Fibroblast of skin of back (primary cell): Measurements from ENCODE around the gene HEATR3. TPM values are rescaled to one million over a fixed set of nuclear protein-coding genes. Genes with fewer than 3 reads are reported as not detected.
A peak's percentile ranks its signal among the peaks of the same experiment; 100 is the strongest.

Experiments
- DNase-seq: peaks from one replicate; pipeline ENCODE4 v3.0.0-alpha.2; 2013
- polyA plus RNA-seq, 2 experiments: library from polyadenylated mRNA; unstranded; fragments of 120-200 nt; gene quantifications; one replicate each; pipeline ENCODE4 v1.2.1, GENCODE V29; 2013; ENCODE audit not compliant: insufficient read length in 2 of 2

Gene HEATR3, protein sequence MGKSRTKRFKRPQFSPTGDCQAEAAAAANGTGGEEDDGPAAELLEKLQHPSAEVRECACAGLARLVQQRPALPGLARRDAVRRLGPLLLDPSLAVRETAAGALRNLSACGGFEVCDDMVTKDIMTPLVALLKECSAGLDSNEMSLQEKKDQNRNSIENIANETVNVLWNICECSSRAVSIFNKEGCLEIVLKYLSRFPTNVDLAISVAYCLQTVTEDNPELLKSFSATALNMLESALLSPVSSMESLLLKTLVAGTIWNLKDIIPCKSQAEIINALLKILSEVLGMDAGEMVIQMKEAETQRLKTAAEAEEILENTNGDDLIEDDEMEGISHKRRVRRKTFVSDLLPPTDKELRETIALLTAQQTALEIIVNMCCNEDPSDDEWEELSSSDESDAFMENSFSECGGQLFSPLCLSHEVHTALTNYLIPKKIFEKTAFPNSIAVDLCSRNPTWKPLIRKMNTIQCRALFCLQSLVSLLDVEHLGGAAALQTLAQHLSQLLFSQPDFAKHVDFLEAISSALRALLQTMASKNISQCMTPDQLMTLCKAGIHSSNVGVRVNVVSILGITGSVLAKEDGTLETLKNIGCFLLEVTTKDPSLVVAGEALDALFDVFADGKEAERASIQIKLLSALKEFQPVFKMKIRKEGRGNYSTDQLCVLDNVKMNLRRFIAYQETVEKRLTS
- polyA plus RNA-seq (2013, experiment 1 of 2; ENCODE audit: insufficient read length), result 18.0 TPM
- polyA plus RNA-seq (2013, experiment 2 of 2; ENCODE audit: insufficient read length), result 10.8 TPM

DNA sequence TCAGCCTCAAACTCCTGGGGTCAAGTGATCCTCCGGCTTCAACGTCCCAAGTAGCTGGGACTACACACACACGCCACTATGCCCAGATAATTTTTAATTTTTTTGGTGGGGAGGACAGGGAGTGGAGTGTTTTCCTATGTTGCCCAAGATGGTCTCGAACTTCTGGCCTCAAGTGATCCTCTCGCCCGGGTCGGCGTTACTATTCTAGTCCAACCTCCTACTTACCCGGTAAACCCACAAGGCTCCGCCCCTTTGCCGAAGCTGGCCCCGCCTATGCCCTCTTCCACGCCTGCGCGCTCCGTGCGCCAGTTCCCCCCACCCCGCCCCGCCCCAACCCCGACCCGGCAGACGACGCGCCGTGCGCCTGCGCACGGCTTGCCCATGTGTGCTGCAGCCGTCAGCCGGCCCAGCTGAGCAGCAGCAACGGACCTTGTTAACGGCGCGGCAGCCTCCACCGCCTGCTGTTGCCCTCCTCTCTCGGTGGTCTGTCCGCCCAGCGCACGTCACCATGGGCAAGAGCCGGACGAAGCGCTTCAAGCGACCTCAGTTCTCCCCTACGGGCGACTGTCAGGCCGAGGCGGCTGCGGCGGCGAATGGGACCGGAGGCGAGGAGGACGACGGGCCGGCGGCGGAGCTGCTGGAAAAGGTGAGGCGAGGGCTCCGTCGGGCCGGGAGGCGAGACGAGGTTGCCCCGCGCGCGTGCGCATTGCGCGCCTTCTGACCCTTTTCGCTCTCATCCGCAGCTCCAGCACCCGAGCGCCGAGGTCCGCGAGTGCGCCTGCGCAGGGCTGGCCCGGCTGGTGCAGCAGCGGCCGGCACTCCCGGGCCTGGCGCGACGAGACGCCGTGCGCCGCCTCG is at the start of gene HEATR3:
HEATR3 (plus strand) TSS at position 347 of the 858 bp plus-strand sequence; CDS start at position 509, 162 bp downstream.
- peak; percentile 88 for DNase-seq

DNA sequence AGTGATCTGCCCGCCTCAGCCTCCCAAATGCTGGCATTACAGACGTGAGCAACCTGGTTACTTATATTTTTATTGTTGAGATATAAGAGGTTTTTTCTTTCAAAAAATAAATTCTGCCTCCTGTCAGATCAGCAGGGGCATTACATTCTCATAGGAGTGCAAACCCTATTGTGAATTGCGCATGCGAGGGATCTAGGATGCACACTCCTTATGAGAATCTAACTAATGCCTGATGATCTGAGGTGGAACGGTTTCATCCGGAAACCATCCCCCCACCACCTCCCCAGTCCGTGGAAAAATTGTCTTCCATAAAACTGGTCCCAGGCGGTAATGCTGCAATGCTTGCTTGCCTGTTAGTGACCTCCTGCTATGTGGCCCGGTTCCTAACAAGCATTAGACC is 48.2 kb upstream of the HEATR3 start:
- DNase-seq, result no peak

DNA sequence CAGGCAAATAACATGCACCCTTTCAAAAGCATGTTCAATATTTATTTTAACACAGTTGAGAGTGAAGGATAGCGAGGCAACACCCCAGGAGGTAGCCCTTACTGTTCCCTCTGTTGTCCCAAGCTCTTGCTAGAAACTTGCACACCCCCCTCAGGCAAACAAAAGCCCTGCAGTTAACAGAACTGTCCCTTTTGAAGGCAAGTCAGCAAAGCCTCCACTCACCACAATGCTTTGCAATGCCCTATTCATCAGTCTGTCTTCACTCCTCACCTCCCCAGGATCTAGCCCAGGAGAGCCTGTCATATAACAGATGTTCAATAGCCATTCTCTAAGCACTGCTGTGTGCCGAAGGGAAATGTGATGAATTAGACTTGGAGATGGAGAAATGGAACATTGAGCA is 44.2 kb upstream of the HEATR3 start:
- peak; percentile 8 for DNase-seq

DNA sequence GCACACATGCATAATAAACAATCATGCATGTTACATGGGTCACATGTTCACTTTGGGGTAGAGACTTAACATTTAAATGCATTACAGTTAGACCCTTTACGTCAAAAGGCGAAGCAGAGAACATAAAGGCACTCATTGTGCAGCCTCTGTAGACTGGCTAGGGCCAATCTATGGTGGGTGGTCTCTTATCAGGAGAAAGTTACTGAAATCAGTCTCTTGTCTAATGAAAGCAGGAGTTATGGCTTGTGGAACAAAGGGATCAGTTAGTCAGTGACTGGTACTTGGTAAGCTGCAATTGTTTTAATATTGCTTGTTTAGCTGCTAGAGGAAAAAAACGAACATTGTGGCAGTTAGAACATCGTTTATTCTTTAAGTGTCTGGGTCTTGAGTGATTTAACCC is 42.1 kb upstream of the HEATR3 start:
- DNase-seq, result no peak

DNA sequence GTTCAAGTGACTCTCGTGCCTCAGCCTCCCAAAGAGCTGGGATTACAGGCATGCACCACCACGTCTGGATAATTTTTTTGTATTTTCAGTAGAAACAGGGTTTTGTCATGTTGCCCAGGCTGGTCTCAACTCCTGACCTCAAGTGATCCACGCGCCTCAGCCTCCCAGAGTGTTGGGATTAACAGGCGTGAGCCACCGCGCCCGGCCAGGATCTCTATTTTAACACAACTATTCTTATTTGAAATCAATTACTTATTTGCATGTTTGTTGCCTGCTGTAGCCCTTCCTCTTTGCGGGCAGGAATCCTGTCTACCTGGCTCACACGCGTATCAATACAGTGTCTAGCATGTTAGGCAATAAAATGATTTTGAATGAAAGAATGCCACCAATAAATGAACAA is 41.6 kb upstream of the HEATR3 start:
- DNase-seq, result no peak

DNA sequence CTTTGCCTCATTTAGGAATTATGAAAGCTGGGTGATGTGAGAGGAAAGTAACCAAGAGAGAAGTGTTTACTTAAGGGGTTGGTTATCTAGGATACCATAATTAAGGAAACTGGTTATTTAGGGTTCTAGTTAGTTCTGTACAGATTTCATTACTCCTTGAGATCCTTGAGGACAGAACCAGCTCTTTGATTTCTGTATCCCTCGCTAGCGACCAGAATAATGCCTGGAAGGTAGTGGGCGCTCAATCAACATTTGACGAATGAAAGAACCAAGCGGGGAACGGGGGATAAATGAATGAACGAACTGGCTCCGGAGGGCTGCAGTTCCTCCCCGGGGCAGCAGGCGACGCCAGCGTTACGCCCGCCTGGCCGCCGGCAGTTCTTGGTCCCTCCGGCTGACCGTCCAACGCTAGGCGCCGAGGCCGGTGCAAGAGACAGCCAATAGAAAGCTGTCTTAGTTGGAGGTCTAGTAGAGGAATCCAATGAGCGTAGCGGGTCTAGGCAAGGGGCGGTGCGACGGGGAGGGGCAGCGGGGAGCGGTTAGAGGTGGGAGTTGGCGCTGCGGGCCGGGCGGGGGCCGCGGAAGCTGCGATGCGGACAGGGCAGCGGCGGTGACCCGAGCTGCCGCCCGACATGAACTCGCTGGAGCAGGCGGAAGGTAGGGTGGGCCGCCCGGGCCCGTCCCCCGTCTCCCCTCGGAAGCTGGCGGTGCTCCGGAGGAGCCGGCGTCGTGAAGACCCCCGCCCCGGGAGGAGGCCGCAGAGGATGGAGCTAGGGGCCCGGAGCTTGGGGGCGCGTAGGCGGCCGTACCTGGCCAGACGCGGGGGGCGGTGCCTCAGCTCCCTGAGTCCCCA is 40.9 kb upstream of the HEATR3 start, which contains the start of gene CNEP1R1:
CNEP1R1 (plus strand) TSS at position 542 of the 853 bp plus-strand sequence; CDS start at position 633, 91 bp downstream.
- peak; percentile 96 for DNase-seq

DNA sequence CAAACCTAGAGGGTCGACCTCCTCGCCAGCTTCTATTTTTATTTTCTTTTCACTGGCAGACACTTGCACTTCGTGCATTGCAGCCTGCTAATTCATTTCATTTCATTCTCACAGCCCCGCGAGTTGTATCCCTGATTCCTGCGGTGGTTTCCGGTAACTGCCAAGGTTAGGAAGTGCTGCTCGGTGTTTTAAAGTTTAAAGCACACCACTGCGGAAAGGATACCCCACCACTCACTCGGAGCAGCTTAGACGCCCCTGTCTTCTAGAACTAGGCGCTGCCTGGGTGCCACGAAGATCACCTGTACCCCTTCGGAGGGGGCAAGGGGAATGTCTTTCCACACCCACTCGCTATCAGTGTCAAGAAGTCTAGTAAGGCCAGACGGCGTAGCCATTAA is 40.2 kb upstream of the HEATR3 start:
- DNase-seq, result peak; percentile 12

DNA sequence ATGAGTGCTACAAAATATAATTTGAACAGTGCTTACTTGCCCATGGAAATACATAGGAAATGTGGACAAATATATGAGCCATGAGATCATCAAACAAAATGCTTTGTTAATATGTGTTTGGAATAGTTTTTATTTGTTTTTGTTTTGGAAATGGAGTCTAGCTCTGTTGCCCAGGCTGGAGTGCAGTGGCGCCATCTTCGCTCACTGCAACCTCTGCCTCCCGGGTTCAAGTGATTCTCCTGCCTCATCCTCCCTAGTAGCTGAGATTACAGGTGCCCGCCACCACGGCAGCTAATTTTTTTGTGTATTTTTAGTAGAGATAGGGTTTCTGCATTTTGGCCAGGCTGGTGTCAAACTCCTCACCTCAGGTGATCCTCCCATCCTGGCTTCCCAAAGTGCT is 37.9 kb upstream of the HEATR3 start:
- DNase-seq, result no peak

DNA sequence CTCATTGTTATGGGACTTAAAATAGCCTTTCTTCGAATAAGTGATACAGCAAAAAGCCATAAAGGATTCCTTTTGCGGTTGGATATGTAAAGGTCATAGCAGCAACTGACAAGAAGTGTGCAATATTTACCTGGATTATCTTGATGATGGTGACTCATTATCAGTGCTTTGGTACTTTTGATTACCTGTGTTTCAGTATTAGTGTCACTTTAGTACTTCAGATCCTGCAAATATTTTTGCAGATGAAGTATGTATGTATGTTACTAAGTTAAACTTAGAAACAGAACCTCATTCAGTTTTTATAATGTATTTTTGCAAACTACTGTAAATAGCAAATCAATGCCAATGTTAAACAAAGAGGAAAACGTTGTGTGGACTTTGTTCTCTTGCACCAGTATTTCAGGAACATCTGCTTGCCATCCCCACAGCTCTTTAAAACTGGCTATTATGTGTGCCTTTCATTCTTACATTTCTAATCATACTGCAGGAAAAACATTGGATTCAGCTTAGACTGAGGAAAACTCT is 30.2 kb upstream of the HEATR3 start:
- DNase-seq, result no peak

DNA sequence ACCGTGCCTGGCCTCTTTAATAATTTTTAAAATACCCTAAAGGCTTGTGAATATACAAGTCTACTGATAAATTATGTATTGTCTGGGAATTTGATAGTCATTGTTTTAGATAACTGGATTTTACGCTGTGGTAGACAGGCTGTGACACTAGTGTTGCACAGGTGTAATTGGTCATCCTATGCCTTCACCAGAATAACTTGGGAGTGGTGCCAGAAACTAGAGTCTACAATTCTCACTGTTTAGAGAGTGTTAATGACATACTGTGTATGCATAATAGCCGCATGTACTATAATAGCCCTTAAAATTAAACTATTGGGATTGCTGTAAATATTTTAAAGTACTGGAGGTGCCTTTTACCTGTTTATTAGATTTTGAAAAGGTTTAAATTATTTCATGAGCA is 29.3 kb upstream of the HEATR3 start:
- DNase-seq, result no peak

DNA sequence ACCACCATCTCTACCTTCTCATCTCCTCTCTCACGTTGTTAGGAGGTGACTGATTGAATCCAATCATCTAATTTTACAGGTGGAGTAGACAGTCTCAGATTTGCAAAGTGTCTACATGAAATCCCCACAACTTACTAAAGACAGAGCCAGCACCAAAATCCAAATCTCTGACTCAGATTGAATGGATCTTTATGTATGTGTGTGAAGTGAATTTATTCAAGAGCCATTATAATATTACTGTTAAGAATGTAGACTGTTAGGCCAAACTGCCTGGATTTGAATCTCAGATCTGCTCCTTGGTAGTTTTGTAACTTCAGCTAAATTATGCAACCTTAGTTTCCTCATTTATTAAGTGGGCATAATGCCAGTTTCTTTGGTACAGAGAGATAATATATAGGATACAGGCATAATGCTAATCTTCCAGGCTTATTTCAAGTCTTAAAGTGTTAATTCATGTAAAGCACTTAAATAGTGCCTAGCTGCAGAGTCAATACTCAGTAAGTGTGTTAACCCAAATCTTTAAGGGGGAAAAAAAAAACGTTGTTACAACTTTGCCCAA is 28.0 kb upstream of the HEATR3 start:
- DNase-seq, result no peak

DNA sequence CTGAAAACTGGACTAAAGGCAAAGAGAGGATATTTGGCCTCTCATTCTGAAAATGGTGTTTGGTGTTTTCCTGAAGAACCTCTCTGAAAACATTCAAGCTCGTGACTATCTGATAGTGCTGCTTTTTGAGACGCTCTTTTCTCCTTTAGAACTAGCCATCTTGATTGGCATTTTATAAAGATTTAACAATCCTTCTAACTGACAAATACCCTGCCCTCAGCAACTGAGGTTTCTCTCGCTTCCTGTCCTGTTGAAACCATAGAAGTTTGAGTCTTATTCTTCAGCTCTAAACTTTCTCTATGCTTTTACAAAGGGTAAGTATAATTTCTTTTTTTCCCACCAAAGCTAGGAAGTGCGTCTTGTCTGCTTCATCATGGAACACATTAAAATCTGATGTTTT is 27.5 kb upstream of the HEATR3 start:
- DNase-seq, result no peak

DNA sequence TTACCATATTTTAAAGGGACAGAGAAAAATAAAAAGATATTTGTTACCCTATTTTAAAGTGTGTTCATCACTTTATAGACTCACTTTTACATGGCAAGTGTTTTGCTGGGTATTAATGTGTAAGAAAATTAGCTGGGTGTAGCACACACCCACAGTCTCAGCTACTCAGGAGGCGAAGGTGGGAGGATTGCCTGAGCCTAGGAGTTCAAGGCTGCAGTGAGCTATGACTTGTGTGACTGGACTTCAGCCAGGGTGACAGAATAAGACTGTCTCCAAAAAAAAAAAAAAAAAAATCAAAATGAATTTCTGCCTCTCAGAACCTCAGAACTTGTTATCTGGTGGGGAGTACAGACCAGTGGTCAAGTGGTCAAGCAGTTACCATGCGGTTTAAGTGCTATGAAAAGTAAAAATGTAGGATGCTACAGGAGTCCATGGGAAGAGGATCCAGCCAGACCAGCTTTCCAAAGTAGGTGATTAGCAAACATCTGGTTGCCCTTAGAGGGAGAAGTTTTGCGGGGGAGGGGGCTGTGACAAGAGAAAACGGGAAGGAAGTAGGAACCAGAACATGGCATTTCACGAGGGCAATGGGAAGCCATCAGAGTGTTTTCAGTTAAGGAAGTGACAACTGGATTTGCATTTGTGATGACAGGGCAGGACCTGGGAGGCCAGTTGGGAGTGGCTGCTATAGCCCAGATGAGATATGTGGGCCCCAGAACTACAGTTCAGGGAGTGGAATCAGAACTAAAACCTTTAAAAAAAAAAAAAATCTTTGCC is 26.8 kb upstream of the HEATR3 start:
- no peak for DNase-seq

DNA sequence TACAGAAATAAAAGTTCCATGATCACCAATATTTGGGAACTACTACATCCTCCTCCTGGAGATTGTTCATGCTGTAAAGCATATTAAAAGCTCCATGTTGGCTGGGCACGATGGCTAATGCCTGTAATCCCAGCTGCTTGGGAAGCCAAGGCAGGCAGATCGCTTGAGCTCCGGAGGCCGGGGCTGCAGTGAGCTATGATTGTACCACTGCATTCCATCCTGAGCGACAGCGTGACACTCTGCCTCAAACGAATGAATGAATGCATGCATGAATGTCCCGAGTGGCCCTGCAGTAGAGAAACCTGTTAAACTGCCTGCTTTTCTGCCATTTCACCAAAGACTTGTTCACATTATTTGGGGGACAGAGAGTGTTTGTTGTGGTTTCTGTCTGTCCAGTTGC is 25.8 kb upstream of the HEATR3 start:
- DNase-seq, result no peak

DNA sequence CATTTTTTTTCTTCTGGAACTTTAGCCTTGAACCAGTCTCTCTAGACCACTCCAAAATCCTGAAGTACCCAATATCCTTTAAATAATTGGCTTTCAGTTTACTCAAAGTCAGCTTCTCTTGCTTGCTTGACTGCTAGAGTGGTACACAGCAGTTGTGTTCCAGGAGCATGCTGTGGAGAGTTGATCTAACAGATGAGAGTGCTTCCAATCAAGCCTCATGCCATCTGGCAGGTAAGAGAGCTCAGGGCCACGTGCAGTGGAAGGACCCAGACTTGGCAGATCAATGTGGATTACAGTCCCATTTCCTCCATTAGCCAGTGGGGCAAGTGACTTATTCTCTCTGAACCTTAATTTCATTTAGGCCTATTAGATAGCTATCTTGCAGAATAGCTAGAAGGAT is 25.1 kb upstream of the HEATR3 start:
- DNase-seq, result no peak

DNA sequence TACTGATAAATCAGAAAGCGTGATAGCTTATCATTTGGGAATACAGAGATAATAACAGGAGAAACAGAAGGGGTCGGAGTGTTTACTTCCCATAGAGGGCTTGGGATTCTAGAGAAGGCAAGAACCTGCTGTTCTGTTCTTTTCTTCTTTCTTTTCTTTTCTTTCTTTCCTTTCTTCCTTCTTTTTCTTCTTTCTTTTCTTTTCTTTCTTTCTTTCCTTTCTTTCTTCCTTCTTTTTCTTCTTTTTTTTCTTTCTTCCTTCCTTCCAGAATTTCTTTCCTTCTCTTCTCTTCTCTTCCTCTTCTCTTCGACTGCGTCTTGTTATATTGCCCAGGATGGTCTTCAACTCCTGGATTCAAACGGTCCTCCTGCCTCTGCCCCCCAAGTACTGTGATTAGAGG is 22.4 kb upstream of the HEATR3 start:
- DNase-seq, result no peak

DNA sequence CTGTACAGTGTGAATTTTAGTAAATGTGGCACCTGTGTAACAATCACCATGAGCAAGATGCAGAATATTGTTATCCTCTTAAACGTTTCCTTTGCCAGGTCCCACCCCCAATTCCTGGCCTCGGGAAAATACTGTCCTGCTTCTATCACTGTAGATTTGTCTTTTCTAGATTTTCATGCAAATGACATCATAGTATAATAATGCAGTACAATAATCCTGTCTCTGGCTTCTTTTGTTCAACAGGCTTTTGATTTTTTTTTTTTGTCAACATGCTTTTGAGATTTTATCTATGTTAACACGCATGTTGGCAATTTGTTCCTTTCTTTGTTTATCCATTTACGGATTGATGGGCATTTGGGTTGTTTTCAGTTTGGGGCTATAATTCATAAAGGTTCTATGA is 20.4 kb upstream of the HEATR3 start:
- DNase-seq, result no peak

DNA sequence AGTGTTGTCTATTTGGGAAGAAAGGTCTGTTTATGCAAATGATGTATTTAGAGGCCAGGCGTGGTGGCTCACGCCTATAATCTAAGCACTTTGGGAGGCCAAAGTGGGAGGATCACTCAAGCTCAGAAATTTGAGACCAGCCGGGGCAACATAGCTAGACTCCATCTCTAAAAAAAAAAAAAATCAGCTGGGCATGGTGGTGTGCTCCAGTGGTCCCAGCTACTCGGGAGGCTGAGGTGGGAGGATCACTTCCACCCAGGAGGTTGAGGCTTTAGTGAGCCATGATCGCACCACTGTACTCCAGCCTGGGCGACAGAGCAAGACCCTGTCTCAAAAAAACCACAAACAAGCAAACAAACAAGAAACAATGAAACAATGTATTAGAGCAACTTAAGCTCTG is 18.9 kb upstream of the HEATR3 start:
- no peak for DNase-seq

DNA sequence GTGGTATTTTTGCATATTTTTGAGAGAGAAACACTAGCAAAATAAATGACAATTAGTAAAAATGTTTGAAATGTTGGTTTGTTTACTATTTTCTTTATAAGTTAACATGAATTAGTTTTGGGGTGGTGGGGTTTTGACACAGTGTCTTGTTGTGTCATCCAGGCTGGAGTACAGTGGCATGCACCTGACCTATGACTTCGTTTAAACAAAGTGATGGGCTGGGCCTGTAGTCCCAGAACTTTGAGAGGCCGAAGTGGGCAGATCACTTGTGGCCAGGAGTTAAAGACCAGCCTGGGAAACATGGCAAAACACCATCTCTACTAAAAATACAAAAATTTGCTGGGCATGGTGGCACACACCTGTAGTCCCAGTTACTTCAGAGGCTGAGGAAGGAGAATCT is 17.9 kb upstream of the HEATR3 start:
- DNase-seq, result no peak

DNA sequence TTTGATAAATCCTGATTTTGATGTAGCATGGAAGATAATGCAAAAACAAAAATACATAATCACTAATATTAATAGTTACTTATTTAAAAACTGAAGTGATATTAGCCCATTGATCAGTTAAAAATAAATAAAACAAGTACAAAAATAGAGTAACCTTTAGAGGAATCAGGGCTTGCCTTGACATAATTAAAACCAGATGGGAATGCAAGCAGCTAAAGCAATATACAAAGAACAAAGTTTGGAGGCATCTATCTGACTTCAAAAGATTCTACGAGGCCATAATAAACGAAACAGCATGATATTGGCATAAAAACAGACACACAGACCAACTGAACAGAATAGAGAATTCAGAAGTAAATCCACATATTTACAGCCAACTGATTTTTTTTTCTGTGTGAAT is 15.0 kb upstream of the HEATR3 start:
- DNase-seq, result peak; percentile 4

DNA sequence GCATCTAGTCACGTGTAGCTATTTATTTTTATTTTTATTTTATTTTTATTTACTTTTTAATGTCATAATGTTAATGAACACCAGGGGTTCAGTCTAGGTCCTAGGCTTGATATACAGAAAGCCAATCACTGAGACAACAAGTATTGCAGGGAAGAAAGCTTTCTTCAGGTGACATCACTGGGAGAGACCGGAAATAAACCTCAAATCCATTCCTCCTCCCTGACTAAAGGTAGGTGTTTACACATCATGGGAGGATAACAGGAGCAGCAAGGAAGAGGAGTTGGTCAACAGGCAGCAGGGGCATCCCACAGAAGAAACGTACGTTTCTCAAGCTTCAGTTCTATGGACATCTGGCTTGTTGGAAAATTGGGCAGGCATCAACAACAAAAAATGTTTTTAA is 9.5 kb upstream of the HEATR3 start:
- DNase-seq, result no peak
